ENCODE measurements around the gene ARHGEF25. TPM values are rescaled to one million over a fixed set of nuclear protein-coding genes. Genes with fewer than 3 reads are reported as not detected.

Gene ARHGEF25
- total RNA-seq, 1 donor from 2014 or later: 9.7 TPM

- H3K36me3 ChIP-seq: peaks cover 23% of the 10 kb centered on the region
- DNase-seq: no peak
- peak overlapping the region; percentile 78 for H3K27ac ChIP-seq (replicated peaks)
- no peak for TF ChIP-seq CTCF (IDR thresholded peaks at IDR 0.05; ENCODE audit: borderline replicate concordance)
- no peaks in the 10 kb centered on the region for H3K9me3 ChIP-seq (replicated peaks)
- H3K4me1 ChIP-seq: peaks cover 62% of the 10 kb centered on the region
- H3K27me3 ChIP-seq (ENCODE audit: low read depth): peaks cover 68% of the 10 kb centered on the region
- H3K4me3 ChIP-seq: peak overlapping the region; percentile 66
- intact Hi-C loops (cut with micrococcal nuclease): loop anchor here (5.0 kb wide), 1 partner anchor 37 kb away; no protein-coding TSS in a partner anchor
These were observed 8.4 kb downstream of the ARHGEF25 start for GRCh38 chr12:57619434-57620244.

GRCh38 chr12:57620245-57620935 is 9.2 kb downstream of the ARHGEF25 start:
- Histone ChIP-seq H3K27ac (replicated peaks) (peak overlapping the region; percentile 78), H3K36me3 (peaks cover 16% of the 10 kb centered on the region), H3K27me3 (ENCODE audit: low read depth) (peaks cover 75% of the 10 kb centered on the region), H3K4me1 (peaks cover 55% of the 10 kb centered on the region), H3K4me3 (peak overlapping the region; percentile 66), H3K9me3 (replicated peaks) (no peaks in the 10 kb centered on the region)
- DNase-seq: no peak
- intact Hi-C loops (cut with micrococcal nuclease): loop anchor here (5.0 kb wide), 1 partner anchor 38 kb away; no protein-coding TSS in a partner anchor
- TF ChIP-seq CTCF (IDR thresholded peaks at IDR 0.05; ENCODE audit: borderline replicate concordance): no peak

GRCh38 chr12:57620936-57621496 is 9.8 kb downstream of the ARHGEF25 start:
- no peak for TF ChIP-seq CTCF (IDR thresholded peaks at IDR 0.05; ENCODE audit: borderline replicate concordance)
- Histone ChIP-seq H3K4me1 (peaks cover 48% of the 10 kb centered on the region), H3K36me3 (peaks cover 12% of the 10 kb centered on the region), H3K27me3 (ENCODE audit: low read depth) (peaks cover 81% of the 10 kb centered on the region), H3K9me3 (replicated peaks) (no peaks in the 10 kb centered on the region), H3K27ac (replicated peaks) (no peak overlapping the region), H3K4me3 (peak overlapping the region; percentile 66)
- intact Hi-C loops (cut with micrococcal nuclease): loop anchor here (5.0 kb wide), 1 partner anchor 39 kb away; no protein-coding TSS in a partner anchor
- DNase-seq: no peak

- H3K4me1 ChIP-seq: peaks cover 41% of the 10 kb centered on the region
- no peaks in the 10 kb centered on the region for H3K9me3 ChIP-seq (replicated peaks)
- H3K27ac ChIP-seq (replicated peaks): no peak overlapping the region
- peak; percentile 64 for DNase-seq
- peaks cover 88% of the 10 kb centered on the region for H3K27me3 ChIP-seq (ENCODE audit: low read depth)
- H3K36me3 ChIP-seq: peaks cover 9% of the 10 kb centered on the region
- peak; percentile 94 for TF ChIP-seq CTCF (IDR thresholded peaks at IDR 0.05; ENCODE audit: borderline replicate concordance)
- intact Hi-C loops (cut with micrococcal nuclease): loop anchor here (5.0 kb wide), 1 partner anchor 39 kb away; no protein-coding TSS in a partner anchor
- H3K4me3 ChIP-seq: peak overlapping the region; percentile 66
These were observed 10.5 kb downstream of the ARHGEF25 start for GRCh38 chr12:57621497-57622292.

All from left ventricle myocardium inferior (tissue), 1 donor.